ENCODE measurements around the gene SETD1B. TPM values are rescaled to one million over a fixed set of nuclear protein-coding genes. Genes with fewer than 3 reads are reported as not detected.

The SETD1B gene
- polyA plus RNA-seq, 1 experiment: 1.1 TPM

- Histone ChIP-seq H3K9me3 (ENCODE audit: control insufficient read depth, insufficient read depth, low read length) (no peaks in the 10 kb centered on the region; the same call in 1 of the 2 replicates), H3K27ac (ENCODE audit: low read depth, low read length) (peak overlapping the region; percentile 57), H3K4me3 (ENCODE audit: low read depth, low read length) (no peak overlapping the region), H3K27me3 (ENCODE audit: control insufficient read depth, insufficient read depth, low read length) (no peaks in the 10 kb centered on the region)
- no peak for TF ChIP-seq CTCF (IDR thresholded peaks at IDR 0.05; ENCODE audit: low read depth, low read length)
- ChIA-PET POLR2A (interaction anchor here (0.6 to 1.2 kb wide), 2 partner anchors 12 to 178 kb away, joined by 6 to 7 read pairs; no protein-coding TSS in a partner anchor), CTCF (interaction anchor here (0.6 to 5.3 kb wide), 7 partner anchors 9 to 230 kb away, joined by 3 to 54 read pairs (median 4); partner anchors contain the start of gene RHOF)
- no peak for DNase-seq (ENCODE audit: low read depth, low spot score)
Measured at GRCh38 chr12:121781998-121782979, 21.5 kb upstream of the SETD1B start.

GRCh38 chr12:121783766-121784165, 20.0 kb upstream of the SETD1B start:
- POLR2A ChIA-PET: interaction anchor here (0.6 to 0.7 kb wide), 2 partner anchors 116 to 294 kb away, joined by 3 to 6 read pairs; no protein-coding TSS in a partner anchor
- no peaks in the 10 kb centered on the region for H3K27me3 ChIP-seq (ENCODE audit: control insufficient read depth, insufficient read depth, low read length)
- TF ChIP-seq CTCF (IDR thresholded peaks at IDR 0.05; ENCODE audit: low read depth, low read length): no peak
- DNase-seq (ENCODE audit: low read depth, low spot score): no peak
- H3K4me3 ChIP-seq (ENCODE audit: low read depth, low read length): no peak overlapping the region
- no peak overlapping the region for H3K27ac ChIP-seq (ENCODE audit: low read depth, low read length)
- CTCF ChIA-PET: interaction anchor here (0.9 to 1.9 kb wide), 4 partner anchors 10 to 105 kb away, joined by 3 to 13 read pairs (median 7); partner anchors contain the start of genes PSMD9 and RHOF
- no peaks in the 10 kb centered on the region; the same call in 1 of the 2 replicates for H3K9me3 ChIP-seq (ENCODE audit: control insufficient read depth, insufficient read depth, low read length)

- Histone ChIP-seq H3K9me3 (ENCODE audit: control insufficient read depth, insufficient read depth, low read length) (no peaks in the 10 kb centered on the region; the same call in 1 of the 2 replicates), H3K27ac (ENCODE audit: low read depth, low read length) (no peak overlapping the region), H3K27me3 (ENCODE audit: control insufficient read depth, insufficient read depth, low read length) (no peaks in the 10 kb centered on the region), H3K4me3 (ENCODE audit: low read depth, low read length) (no peak overlapping the region)
- CTCF ChIA-PET: interaction anchor here (0.5 to 1.9 kb wide), 4 partner anchors 10 to 104 kb away, joined by 3 to 25 read pairs (median 9); partner anchors contain the start of genes PSMD9 and RHOF
- TF ChIP-seq CTCF (IDR thresholded peaks at IDR 0.05; ENCODE audit: low read depth, low read length): no peak
- POLR2A ChIA-PET: interaction anchor here (0.6 to 0.7 kb wide), 3 partner anchors 10 to 294 kb away, joined by 3 to 6 read pairs (median 3); no protein-coding TSS in a partner anchor
- DNase-seq (ENCODE audit: low read depth, low spot score): no peak
Measured at GRCh38 chr12:121784460-121784859, 19.3 kb upstream of the SETD1B start.

- ChIA-PET CTCF (interaction anchor here (0.6 to 2.4 kb wide), 2 partner anchors 9 to 12 kb away, joined by 3 to 14 read pairs; no protein-coding TSS in a partner anchor), POLR2A (interaction anchor here (0.7 kb wide), 1 partner anchor 20 kb away, joined by 3 read pairs; no protein-coding TSS in a partner anchor)
- Histone ChIP-seq H3K4me3 (ENCODE audit: low read depth, low read length) (no peak overlapping the region), H3K9me3 (ENCODE audit: control insufficient read depth, insufficient read depth, low read length) (no peaks in the 10 kb centered on the region), H3K27me3 (ENCODE audit: control insufficient read depth, insufficient read depth, low read length) (no peaks in the 10 kb centered on the region), H3K27ac (ENCODE audit: low read depth, low read length) (peak overlapping the region; percentile 21)
- DNase-seq (ENCODE audit: low read depth, low spot score): peak; percentile 68
- TF ChIP-seq CTCF (IDR thresholded peaks at IDR 0.05; ENCODE audit: low read depth, low read length): 0 out of 2 replicates have a peak, but pooled peaks have one; percentile 2
Measured at GRCh38 chr12:121786440-121786825, 17.4 kb upstream of the SETD1B start.
